Osteoblast (primary cell): ENCODE data around the gene IGFALS. TPM values are rescaled to one million over a fixed set of nuclear protein-coding genes. Genes with fewer than 3 reads are reported as not detected.

Source experiments
- DNase-seq: peaks from one replicate; pipeline ENCODE4 v3.0.0; 2011; ENCODE audit warnings: low spot score, mixed read lengths; ENCODE audit not compliant: insufficient read length; ENCODE audit errors: missing footprints
- H2AFZ ChIP-seq: 2 replicates; pipeline ENCODE4 v1.6.0; 2011; ENCODE audit warnings: mild to moderate bottlenecking, low read length
- H3K27ac ChIP-seq: 2 replicates; pipeline ENCODE4 v1.5.1; 2011; ENCODE audit warnings: mild to moderate bottlenecking, low read depth, low read length, moderate library complexity
- H3K27me3 ChIP-seq: 2 replicates; pipeline ENCODE4 v1.6.0; 2012; ENCODE audit warnings: mild to moderate bottlenecking, control low read depth, inconsistent platforms, low read length, moderate library complexity; ENCODE audit not compliant: insufficient read depth
- H3K36me3 ChIP-seq: 2 replicates; pipeline ENCODE4 v1.5.1; 2011; ENCODE audit warnings: mild to moderate bottlenecking, low read length, control low read depth, moderate library complexity; ENCODE audit not compliant: insufficient read depth
- H3K4me1 ChIP-seq: 2 replicates; pipeline ENCODE4 v1.5.1; 2011; ENCODE audit warnings: mild to moderate bottlenecking, low read length, control low read depth, moderate library complexity; ENCODE audit not compliant: insufficient read depth
- H3K4me2 ChIP-seq: 2 replicates; pipeline ENCODE4 v1.6.0; 2011; ENCODE audit warnings: mild to moderate bottlenecking, low read length; ENCODE audit not compliant: insufficient read depth
- H3K4me3 ChIP-seq: fragments of 200-600 bp; sonication (generic); 3 replicates; pipeline ENCODE4 v1.5.1; 2012; ENCODE audit warnings: mild to moderate bottlenecking, low read length, inconsistent platforms; ENCODE audit not compliant: insufficient read depth
- H3K79me2 ChIP-seq: 2 replicates; pipeline ENCODE4 v1.6.0; 2012; ENCODE audit warnings: mild to moderate bottlenecking, low read length, control low read depth, inconsistent platforms; ENCODE audit not compliant: insufficient read depth
- H3K9me3 ChIP-seq: 2 replicates; pipeline ENCODE4 v1.5.1; 2011; ENCODE audit warnings: low read depth, low read length, control low read depth
- H4K20me1 ChIP-seq: 2 replicates; pipeline ENCODE4 v1.6.0; 2012; ENCODE audit warnings: mild to moderate bottlenecking, low read length, control low read depth; ENCODE audit not compliant: insufficient read depth
- CTCF ChIP-seq: IDR thresholded peaks from 2 replicates; pipeline ENCODE4 v1.5.1; 2011; ENCODE audit warnings: mild to moderate bottlenecking, low read depth, low read length, moderate library complexity; ENCODE audit errors: extremely low read depth
- total RNA-seq: library from RNA; depleted of rRNA; stranded (reverse); fragments of >200 nt; gene quantifications from 2 replicates; pipeline ENCODE4 v1.2.3, GENCODE V29; 2012

Gene IGFALS
- total RNA-seq, 1 donor, result not detected

GRCh38 chr16:1747934-1748333, 45.6 kb downstream of the IGFALS start:
- no peaks in the 10 kb centered on the region for H3K27me3 ChIP-seq
- peaks cover 28% of the 10 kb centered on the region for H3K4me1 ChIP-seq
- no peak for DNase-seq
- no peak overlapping the region for H3K4me2 ChIP-seq
- H3K4me3 ChIP-seq, result no peak overlapping the region
- H3K36me3 ChIP-seq, result peaks cover 49% of the 10 kb centered on the region
- H4K20me1 ChIP-seq, result peaks cover 8% of the 10 kb centered on the region
- no peaks in the 10 kb centered on the region for H3K9me3 ChIP-seq
- no peak for TF ChIP-seq CTCF
- H3K27ac ChIP-seq, result no peak overlapping the region
- no peak overlapping the region for H2AFZ ChIP-seq
- peaks cover 4% of the 10 kb centered on the region for H3K79me2 ChIP-seq

GRCh38 chr16:1746693-1747195, 46.8 kb downstream of the IGFALS start:
- H3K36me3 ChIP-seq, result peaks cover 37% of the 10 kb centered on the region
- H3K4me1 ChIP-seq, result peaks cover 28% of the 10 kb centered on the region
- no peak for DNase-seq
- TF ChIP-seq CTCF, result no peak
- H3K4me3 ChIP-seq, result no peak overlapping the region
- H3K27me3 ChIP-seq, result no peaks in the 10 kb centered on the region
- no peaks in the 10 kb centered on the region for H3K9me3 ChIP-seq
- peak overlapping the region; percentile 98 for H3K27ac ChIP-seq
- H2AFZ ChIP-seq, result no peak overlapping the region
- peaks cover 15% of the 10 kb centered on the region for H4K20me1 ChIP-seq
- peak overlapping the region; percentile 82 for H3K4me2 ChIP-seq
- H3K79me2 ChIP-seq, result peaks cover 8% of the 10 kb centered on the region

GRCh38 chr16:1745900-1746692, 47.4 kb downstream of the IGFALS start:
- H3K36me3 ChIP-seq, result peaks cover 31% of the 10 kb centered on the region
- no peaks in the 10 kb centered on the region for H3K9me3 ChIP-seq
- H3K4me2 ChIP-seq, result peak overlapping the region; percentile 82
- peaks cover 5% of the 10 kb centered on the region for H3K79me2 ChIP-seq
- peak overlapping the region; percentile 98 for H3K27ac ChIP-seq
- peak overlapping the region; percentile 54 for H3K4me3 ChIP-seq
- DNase-seq, result peak; percentile 99
- H2AFZ ChIP-seq, result no peak overlapping the region
- H3K27me3 ChIP-seq, result no peaks in the 10 kb centered on the region
- no peak for TF ChIP-seq CTCF
- H3K4me1 ChIP-seq, result peaks cover 28% of the 10 kb centered on the region
- H4K20me1 ChIP-seq, result peaks cover 15% of the 10 kb centered on the region

GRCh38 chr16:1745181-1745899, 48.2 kb downstream of the IGFALS start:
- peaks cover 28% of the 10 kb centered on the region for H3K4me1 ChIP-seq
- peaks cover 12% of the 10 kb centered on the region for H3K79me2 ChIP-seq
- peak overlapping the region; percentile 98 for H3K27ac ChIP-seq
- peaks cover 16% of the 10 kb centered on the region for H4K20me1 ChIP-seq
- H3K36me3 ChIP-seq, result peaks cover 38% of the 10 kb centered on the region
- H3K27me3 ChIP-seq, result no peaks in the 10 kb centered on the region
- H3K9me3 ChIP-seq, result no peaks in the 10 kb centered on the region
- no peak for TF ChIP-seq CTCF
- H2AFZ ChIP-seq, result no peak overlapping the region
- DNase-seq, result peak; percentile 98
- H3K4me3 ChIP-seq, result peak overlapping the region; percentile 54
- H3K4me2 ChIP-seq, result peak overlapping the region; percentile 82
